Raji (cell line): ENCODE data around the gene CDKN1B.

Experiments used
- POLR2A ChIP-seq: IDR thresholded peaks from 2 replicates; pipeline ENCODE4 v1.6.1; 2011; ENCODE audit warnings: low read depth, low read length, control low read depth; ENCODE audit not compliant: insufficient read depth

CDKN1B gene

DNA sequence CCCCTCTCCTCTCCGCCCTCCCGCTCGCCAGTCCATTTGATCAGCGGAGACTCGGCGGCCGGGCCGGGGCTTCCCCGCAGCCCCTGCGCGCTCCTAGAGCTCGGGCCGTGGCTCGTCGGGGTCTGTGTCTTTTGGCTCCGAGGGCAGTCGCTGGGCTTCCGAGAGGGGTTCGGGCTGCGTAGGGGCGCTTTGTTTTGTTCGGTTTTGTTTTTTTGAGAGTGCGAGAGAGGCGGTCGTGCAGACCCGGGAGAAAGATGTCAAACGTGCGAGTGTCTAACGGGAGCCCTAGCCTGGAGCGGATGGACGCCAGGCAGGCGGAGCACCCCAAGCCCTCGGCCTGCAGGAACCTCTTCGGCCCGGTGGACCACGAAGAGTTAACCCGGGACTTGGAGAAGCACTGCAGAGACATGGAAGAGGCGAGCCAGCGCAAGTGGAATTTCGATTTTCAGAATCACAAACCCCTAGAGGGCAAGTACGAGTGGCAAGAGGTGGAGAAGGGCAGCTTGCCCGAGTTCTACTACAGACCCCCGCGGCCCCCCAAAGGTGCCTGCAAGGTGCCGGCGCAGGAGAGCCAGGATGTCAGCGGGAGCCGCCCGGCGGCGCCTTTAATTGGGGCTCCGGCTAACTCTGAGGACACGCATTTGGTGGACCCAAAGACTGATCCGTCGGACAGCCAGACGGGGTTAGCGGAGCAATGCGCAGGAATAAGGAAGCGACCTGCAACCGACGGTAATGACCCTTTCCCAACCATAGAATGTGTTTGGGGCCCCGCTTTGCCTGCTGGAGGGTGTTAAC is 615 bp downstream of the CDKN1B start:
- no peak for TF ChIP-seq POLR2A

DNA sequence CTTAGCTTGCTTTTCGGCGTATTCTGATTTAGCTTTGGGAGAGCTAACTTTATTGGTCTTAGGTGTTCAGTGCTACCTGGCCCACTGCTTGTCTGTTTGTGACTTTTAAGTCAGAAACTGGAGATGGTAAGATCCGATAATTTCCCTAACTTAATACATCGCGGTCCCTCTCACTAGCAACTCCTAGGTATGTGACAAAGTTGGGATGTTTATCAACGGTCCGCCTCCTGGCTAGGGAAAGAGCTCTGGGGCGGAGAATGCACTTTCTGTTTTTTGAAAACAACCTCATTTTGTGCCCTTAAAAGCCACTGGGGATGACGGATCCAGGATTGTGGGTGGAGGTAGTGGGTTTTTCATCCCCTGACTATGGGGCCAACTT is 1.2 kb downstream of the CDKN1B start:
- no peak for TF ChIP-seq POLR2A

DNA sequence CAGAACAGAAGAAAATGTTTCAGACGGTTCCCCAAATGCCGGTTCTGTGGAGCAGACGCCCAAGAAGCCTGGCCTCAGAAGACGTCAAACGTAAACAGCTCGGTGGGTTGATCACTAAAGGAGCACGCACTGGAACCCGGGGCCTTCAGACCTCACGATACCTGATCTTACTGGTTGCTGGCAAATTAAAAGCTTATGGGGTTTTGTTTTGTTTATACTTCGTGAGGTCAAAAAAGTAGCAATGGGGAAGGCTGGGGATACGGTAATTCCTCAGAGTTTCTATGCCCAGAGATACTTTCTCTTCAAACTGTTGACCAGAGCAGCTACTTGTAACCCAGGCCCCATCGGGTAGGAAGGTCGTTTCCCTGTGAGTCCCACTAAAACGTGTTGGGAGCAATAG is 1.7 kb downstream of the CDKN1B start:
- no peak for TF ChIP-seq POLR2A

DNA sequence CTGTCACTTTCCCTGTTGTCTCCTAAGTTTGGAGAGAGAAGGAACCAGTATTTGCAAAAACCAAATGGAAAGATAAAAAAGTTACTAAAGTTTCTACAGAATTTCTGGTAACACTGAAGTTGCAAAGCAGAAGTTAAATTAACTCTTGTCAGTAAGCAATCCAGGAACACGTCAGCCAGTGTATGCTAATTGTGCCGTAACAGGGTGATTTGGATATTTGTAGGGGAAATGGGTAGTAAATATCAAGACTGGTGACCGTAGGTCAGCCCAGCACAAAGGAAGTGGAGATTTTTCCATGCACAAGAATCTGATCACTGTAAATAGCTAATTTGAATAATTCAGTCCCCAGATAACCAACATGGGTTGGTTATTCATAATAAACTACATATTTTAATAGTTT is 2.3 kb downstream of the CDKN1B start:
- TF ChIP-seq POLR2A = no peak

DNA sequence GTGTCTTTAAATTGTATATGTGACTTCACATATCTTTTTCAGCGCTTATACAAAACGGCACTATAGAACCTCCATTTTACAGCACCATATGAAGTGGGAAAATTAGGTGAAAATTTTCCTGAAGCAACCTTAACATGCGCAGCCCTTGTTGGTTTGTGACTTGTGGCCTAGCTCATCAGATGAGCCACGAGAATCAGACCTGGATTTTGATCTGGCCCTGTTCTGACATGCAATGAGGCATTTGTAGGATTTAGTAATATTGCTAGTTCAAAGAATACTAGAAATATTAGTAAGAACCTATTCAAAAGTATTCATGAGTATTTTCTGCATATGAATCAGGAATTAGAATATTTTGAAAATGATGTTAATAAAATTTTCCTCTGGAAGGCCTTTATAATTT is 2.9 kb downstream of the CDKN1B start:
- no peak for TF ChIP-seq POLR2A

DNA sequence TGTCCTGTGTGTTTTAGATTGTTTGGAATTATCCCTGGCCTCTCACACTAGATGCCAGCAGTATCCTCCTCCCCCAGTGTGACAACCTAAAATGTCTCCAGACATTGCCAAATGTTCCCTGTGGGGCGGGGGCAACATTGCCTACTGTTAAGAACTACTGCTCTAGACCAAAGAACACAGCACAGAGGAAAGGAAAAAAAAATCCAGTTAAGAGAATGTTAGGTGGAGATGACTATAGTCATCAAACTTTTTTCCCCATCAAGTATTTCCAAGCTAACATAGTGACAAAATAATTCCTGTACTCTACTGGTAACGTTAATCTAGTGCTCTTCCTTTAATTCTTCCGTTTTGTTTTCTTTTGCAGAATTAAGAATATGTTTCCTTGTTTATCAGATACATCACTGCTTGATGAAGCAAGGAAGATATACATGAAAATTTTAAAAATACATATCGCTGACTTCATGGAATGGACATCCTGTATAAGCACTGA is 3.5 kb downstream of the CDKN1B start:
- no peak for TF ChIP-seq POLR2A

DNA sequence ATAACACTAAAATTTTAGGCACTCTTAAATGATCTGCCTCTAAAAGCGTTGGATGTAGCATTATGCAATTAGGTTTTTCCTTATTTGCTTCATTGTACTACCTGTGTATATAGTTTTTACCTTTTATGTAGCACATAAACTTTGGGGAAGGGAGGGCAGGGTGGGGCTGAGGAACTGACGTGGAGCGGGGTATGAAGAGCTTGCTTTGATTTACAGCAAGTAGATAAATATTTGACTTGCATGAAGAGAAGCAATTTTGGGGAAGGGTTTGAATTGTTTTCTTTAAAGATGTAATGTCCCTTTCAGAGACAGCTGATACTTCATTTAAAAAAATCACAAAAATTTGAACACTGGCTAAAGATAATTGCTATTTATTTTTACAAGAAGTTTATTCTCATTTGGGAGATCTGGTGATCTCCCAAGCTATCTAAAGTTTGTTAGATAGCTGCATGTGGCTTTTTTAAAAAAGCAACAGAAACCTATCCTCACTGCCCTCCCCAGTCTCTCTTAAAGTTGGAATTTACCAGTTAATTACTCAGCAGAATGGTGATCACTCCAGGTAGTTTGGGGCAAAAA is 4.1 kb downstream of the CDKN1B start:
- TF ChIP-seq POLR2A = no peak

DNA sequence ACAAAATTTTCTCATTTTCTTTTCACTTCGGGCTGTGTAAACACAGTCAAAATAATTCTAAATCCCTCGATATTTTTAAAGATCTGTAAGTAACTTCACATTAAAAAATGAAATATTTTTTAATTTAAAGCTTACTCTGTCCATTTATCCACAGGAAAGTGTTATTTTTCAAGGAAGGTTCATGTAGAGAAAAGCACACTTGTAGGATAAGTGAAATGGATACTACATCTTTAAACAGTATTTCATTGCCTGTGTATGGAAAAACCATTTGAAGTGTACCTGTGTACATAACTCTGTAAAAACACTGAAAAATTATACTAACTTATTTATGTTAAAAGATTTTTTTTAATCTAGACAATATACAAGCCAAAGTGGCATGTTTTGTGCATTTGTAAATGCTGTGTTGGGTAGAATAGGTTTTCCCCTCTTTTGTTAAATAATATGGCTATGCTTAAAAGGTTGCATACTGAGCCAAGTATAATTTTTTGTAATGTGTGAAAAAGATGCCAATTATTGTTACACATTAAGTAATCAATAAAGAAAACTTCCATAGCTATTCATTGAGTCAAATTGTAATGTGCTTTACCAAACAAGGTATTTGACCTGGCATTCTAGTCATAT is 4.8 kb downstream of the CDKN1B start:
- no peak for TF ChIP-seq POLR2A

DNA sequence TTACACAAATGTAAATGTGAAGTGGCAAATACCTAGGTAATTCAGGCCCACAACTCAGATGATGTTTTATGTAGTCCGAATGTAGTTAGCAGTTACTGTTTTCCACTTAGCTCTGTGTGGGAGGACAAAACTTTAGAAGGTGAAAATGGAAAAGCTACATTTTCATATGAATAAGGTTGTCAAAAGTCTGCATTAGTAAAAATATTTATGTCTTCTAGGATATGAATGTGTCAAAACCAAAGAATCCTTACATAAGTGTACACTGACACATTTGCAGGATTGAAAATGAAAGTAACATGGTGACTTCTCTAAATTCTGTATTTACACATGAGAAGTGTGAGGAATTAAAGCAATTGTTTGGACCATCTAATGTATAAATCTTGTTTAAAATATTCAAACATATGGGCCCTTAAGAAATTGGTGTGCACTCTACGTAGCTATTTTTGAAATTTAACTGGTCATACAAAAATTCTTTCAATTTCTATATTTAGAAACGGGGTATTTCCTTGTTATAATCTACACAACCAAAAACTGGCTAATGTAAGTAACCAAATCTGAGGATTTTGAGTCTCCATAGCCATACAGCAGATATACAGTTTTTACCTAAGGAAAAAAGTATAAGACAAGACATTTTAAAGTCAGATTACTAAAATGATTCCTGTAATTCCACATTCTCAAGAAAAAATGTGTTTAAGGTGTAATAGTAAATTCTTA is 5.4 kb downstream of the CDKN1B start:
- TF ChIP-seq POLR2A = no peak

DNA sequence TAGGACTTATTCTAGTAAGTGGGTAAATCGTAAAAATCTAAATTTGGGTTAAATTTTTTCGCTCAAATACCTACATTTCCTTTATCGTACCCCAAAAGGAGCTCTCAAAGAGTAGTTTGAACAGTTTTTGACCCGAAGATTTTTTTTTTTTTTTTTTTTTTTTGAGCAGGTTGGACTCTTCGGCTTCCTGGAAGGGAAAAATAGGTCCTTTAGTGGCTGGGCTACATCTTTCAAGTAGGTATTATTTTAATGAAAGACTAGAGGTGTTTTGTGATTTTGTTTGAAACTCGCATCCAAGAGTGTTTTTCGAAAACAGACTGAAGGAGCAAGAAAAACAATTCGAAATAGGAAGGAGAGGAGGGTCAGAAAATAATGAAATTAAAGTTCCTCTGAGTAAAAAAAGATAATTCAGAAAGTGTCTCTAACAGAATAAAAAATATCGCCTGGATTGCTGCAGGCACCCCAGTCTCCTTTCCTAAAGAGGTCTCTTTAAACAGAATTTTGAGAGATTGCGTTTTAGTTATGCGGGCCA is 6.0 kb downstream of the CDKN1B start:
- TF ChIP-seq POLR2A = no peak

DNA sequence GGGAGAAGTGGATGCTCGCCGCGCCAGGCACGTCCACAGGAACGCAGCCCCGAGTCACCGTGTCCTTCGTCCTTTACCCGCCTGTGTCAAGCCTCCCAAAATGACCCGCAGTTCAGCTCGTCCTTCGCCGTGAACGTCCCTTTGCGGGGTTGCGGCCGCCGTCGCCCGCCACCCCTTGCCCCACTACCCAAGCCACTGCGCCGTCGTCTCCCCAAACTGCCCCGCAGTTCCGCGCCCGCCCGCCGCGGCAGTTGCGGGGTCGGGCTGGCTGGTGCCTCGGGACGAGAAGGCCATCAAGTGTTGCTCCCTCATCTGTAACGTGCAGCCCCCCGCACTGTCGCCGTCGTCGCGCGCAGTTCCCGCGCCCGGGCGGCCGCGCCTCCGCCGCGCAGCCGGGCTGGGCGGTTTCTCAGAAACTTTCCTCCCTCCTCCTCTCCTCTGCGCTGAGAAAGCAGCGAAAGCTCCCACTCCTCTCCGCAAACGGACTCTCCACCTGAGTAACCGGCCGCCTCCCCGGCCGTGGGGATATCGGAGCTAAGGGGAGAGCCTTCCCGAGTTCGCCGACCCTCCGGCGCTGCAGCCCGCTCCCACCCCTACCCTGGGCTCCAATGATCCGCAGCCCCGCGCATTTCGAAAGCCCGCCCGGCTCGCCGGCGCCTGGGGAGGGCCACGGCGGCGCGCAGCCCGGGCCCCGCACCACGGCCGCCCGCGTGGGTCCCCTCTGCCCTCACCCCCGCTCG is 6.7 kb downstream of the CDKN1B start:
- TF ChIP-seq POLR2A = peak; percentile 50

DNA sequence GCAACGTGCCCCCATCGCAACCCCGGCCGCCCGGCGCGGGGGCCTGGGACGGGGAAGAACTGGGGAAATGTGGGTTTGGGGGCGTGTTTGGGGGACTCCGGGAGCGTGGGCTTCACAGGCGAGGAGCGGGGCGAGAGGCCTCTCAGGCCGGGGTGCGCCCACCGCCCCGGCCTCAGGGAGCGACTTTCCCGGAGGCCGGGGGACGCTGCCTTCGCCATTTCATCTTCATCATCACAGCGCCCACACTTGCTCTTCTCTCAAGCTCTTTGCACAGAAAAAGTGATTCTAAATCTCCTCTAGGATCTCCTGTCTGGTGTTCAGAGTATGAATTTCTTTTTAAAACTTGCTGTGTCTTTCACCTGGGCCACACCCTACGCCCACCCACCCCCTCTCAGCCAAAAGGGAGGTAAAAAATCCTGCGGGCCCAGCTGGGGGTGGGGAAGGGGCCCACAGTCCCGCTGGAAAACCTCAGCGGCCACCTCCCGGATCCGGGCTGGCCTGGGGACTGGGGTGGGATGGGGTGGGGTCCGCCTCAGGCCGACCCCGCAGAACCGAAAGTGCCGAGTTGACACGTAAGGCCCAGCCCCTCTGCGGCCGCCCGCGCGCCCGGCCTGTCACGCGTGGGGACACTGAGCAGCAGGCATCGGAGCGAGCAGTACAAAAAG is 7.4 kb downstream of the CDKN1B start:
- no peak for TF ChIP-seq POLR2A

DNA sequence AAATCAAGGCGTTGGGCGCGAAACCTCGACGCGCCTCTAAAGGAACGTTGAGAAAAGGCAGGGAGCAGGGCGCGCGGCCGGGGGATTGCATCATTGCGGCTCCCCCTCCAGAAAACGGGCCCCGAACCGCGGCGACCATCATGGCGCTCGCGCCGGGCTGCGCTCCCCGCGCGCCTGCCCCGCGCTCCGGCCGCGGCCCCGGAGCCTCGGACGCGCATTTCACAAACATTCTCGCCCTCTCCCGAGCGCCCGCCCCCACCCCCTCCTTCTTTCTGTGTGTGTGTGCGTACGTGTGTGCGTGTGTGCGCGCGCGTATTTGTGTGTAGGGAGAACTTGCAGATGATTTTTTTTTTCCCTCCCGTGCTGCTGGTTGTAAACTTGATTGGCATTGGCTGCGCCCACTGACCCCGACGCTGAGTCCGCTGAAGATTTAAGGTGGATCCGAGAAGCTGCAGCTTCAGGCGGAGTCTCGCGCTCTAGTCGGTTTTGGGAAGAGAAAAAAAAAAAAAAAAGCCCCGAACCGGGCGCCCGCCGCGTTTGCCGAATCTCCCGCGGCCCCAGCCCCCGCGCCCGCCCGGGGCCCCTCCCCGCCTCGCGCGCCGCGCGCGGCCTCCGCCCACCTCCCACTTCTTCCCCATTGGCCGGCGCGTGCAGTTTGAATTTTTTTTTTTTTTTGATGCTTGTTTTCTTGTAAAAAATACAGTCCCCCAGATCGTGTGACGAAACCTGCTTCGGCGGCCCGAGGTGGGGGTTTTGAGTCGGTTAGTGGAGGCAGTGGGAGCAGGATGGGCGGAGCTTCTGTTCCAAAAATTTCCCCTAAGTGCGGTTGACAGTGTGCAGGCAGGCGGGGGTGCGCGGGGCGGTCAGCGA is 8.2 kb downstream of the CDKN1B start:
- peak; percentile 68 for TF ChIP-seq POLR2A
